Measurements from ENCODE around the gene SEMA3A. TPM values are rescaled to one million over a fixed set of nuclear protein-coding genes. Genes with fewer than 3 reads are reported as not detected.

The SEMA3A gene
- total RNA-seq, 2 experiments from 2014 or later, result 1.2 to 1.7 TPM

GRCh38 chr7:84191842-84192241 is 2.7 kb downstream of the SEMA3A start:
- Mint-ChIP-seq H3K4me1 (ENCODE audit: low read depth) (peaks cover 37% of the 10 kb centered on the region), H3K36me3 (ENCODE audit: low read depth) (no peaks in the 10 kb centered on the region), H3K27me3 (peaks cover 1% of the 10 kb centered on the region), H3K27ac (no peak overlapping the region), H3K9me3 (no peaks in the 10 kb centered on the region), H3K4me3 (no peak overlapping the region)
- DNase-seq (no peak), ATAC-seq (no peak)
- intact Hi-C loops (cut with micrococcal nuclease), result no loop called here
- ChIA-PET POLR2A (no interaction called here), CTCF (no interaction called here)
- no peak for TF ChIP-seq CTCF (IDR thresholded peaks at IDR 0.05)

GRCh38 chr7:84191261-84191660 is 3.3 kb downstream of the SEMA3A start:
- no peak for TF ChIP-seq CTCF (IDR thresholded peaks at IDR 0.05)
- Mint-ChIP-seq H3K27me3 (peaks cover 1% of the 10 kb centered on the region), H3K36me3 (ENCODE audit: low read depth) (no peaks in the 10 kb centered on the region), H3K9me3 (no peaks in the 10 kb centered on the region), H3K4me1 (ENCODE audit: low read depth) (peaks cover 38% of the 10 kb centered on the region), H3K4me3 (no peak overlapping the region), H3K27ac (no peak overlapping the region)
- intact Hi-C loops (cut with micrococcal nuclease), result no loop called here
- ChIA-PET CTCF (no interaction called here), POLR2A (no interaction called here)
- ATAC-seq (no peak), DNase-seq (no peak)

- Mint-ChIP-seq H3K4me1 (ENCODE audit: low read depth) (peaks cover 29% of the 10 kb centered on the region), H3K4me3 (no peak overlapping the region), H3K27me3 (peaks cover 1% of the 10 kb centered on the region), H3K36me3 (ENCODE audit: low read depth) (no peaks in the 10 kb centered on the region), H3K9me3 (no peaks in the 10 kb centered on the region), H3K27ac (no peak overlapping the region)
- DNase-seq (no peak), ATAC-seq (no peak)
- no peak for TF ChIP-seq CTCF (IDR thresholded peaks at IDR 0.05)
- CTCF ChIA-PET, result no interaction called here
- POLR2A ChIA-PET, result no interaction called here
- intact Hi-C loops (cut with micrococcal nuclease), result no loop called here
These were observed 4.4 kb downstream of the SEMA3A start for GRCh38 chr7:84190016-84190705.

- peaks cover 2% of the 10 kb centered on the region for H3K9me3 Mint-ChIP-seq
- ATAC-seq, result no peak
- intact Hi-C loops (cut with micrococcal nuclease), result no loop called here
- DNase-seq, result no peak
- H3K36me3 Mint-ChIP-seq (ENCODE audit: low read depth), result no peaks in the 10 kb centered on the region
- no peak overlapping the region for H3K4me3 Mint-ChIP-seq
- H3K27ac Mint-ChIP-seq, result no peak overlapping the region
- ChIA-PET POLR2A (no interaction called here), CTCF (no interaction called here)
- peaks cover 21% of the 10 kb centered on the region for H3K4me1 Mint-ChIP-seq (ENCODE audit: low read depth)
- peak; percentile 22 for TF ChIP-seq CTCF (IDR thresholded peaks at IDR 0.05)
- H3K27me3 Mint-ChIP-seq, result no peaks in the 10 kb centered on the region
These were observed 5.7 kb downstream of the SEMA3A start for GRCh38 chr7:84188786-84189405.

GRCh38 chr7:84187813-84188510 is 6.6 kb downstream of the SEMA3A start:
- H3K27me3 Mint-ChIP-seq, result no peaks in the 10 kb centered on the region

More at GRCh38 chr7:84187813-84188510, 6.6 kb downstream of the SEMA3A start:
- ATAC-seq (peak; percentile 68), DNase-seq (no peak)
- Mint-ChIP-seq H3K36me3 (ENCODE audit: low read depth) (no peaks in the 10 kb centered on the region), H3K4me3 (no peak overlapping the region), H3K4me1 (ENCODE audit: low read depth) (peaks cover 21% of the 10 kb centered on the region), H3K27ac (no peak overlapping the region), H3K9me3 (peaks cover 2% of the 10 kb centered on the region)
- no peak for TF ChIP-seq CTCF (IDR thresholded peaks at IDR 0.05)
- intact Hi-C loops (cut with micrococcal nuclease), result no loop called here
- ChIA-PET CTCF (no interaction called here), POLR2A (no interaction called here)
